ENCODE results near the gene KIFC3. TPM values are rescaled to one million over a fixed set of nuclear protein-coding genes. Genes with fewer than 3 reads are reported as not detected.
A peak's percentile ranks its signal among the peaks of the same experiment; 100 is the strongest.

Gene KIFC3
- total and polyA plus RNA-seq, 2 of the 13 experiments (the other 11 are each of a cell fraction or from before 2014, with no cell fraction given): 42.1 to 45.3 TPM

- 0 out of 2 replicates have a peak, but pooled peaks have one; percentile 23 for TF ChIP-seq KMT2B (CRISPR knock-in tag; IDR thresholded peaks at IDR 0.05)
- peak; percentile 55; the same call in 1 of the 2 replicates for TF ChIP-seq THAP9 (CRISPR knock-in tag; IDR thresholded peaks at IDR 0.05; ENCODE audit: borderline replicate concordance)
- TF ChIP-seq ZNF350 (CRISPR knock-in tag; IDR thresholded peaks at IDR 0.05; ENCODE audit: borderline replicate concordance, low read depth): peak; percentile 42; the same call in 1 of the 2 replicates
- TF ChIP-seq ZNF256 (CRISPR knock-in tag; conservative IDR thresholded peaks at IDR 0.05): no peak
- peak; percentile 45; the same call in 1 of the 2 replicates for TF ChIP-seq ZNF768 (CRISPR knock-in tag; IDR thresholded peaks at IDR 0.05)
- 0 out of 2 replicates have a peak, but pooled peaks have one; percentile 37 for TF ChIP-seq ZSCAN5A (CRISPR knock-in tag; IDR thresholded peaks at IDR 0.05; ENCODE audit: borderline replicate concordance)
- no peak for TF ChIP-seq ZNF142 (CRISPR knock-in tag; IDR thresholded peaks at IDR 0.05)
- TF ChIP-seq KDM6A (CRISPR knock-in tag; IDR thresholded peaks at IDR 0.05; ENCODE audit: low read depth): no peak
- TF ChIP-seq ERF (CRISPR knock-in tag; IDR thresholded peaks at IDR 0.05): 0 out of 2 replicates have a peak, but pooled peaks have one; percentile 11
- 0 out of 2 replicates have a peak, but pooled peaks have one; percentile 36 for TF ChIP-seq ZNF44 (CRISPR knock-in tag; IDR thresholded peaks at IDR 0.05)
- TF ChIP-seq ZNF639 (CRISPR knock-in tag; conservative IDR thresholded peaks at IDR 0.05): no peak
- TF ChIP-seq ZSCAN20 (CRISPR knock-in tag; IDR thresholded peaks at IDR 0.05; ENCODE audit: borderline replicate concordance): no peak
- TF ChIP-seq CREBL2 (CRISPR knock-in tag; IDR thresholded peaks at IDR 0.05; ENCODE audit: borderline replicate concordance): 0 out of 2 replicates have a peak, but pooled peaks have one; percentile 48
- no peak for TF ChIP-seq ZNF740 (CRISPR knock-in tag; IDR thresholded peaks at IDR 0.05)
- TF ChIP-seq ZKSCAN1 (IDR thresholded peaks at IDR 0.05; ENCODE audit: low read length): no peak
- no peak for TF ChIP-seq ARNT (IDR thresholded peaks at IDR 0.05)
These were observed 1.0 kb downstream of the KIFC3 start (continued) for GRCh38 chr16:57801098-57801808.

Measured in HepG2 (cell line).